HL-60 (cell line): ENCODE data around the gene HOXD12.

Experiments used
- CTCF ChIP-seq: IDR thresholded peaks from one replicate; pipeline ENCODE4 v1.5.1; 2011; ENCODE audit warnings: low read length, control low read depth, inconsistent platforms; ENCODE audit not compliant: insufficient read depth
- GABPA ChIP-seq: IDR thresholded peaks from 2 replicates; pipeline ENCODE4 v1.6.1; 2012; ENCODE audit warnings: low read depth
- POLR2AphosphoS5 ChIP-seq: IDR thresholded peaks from 2 replicates; pipeline ENCODE4 v1.6.1; 2012; ENCODE audit warnings: low read depth
- REST ChIP-seq: IDR thresholded peaks from 2 replicates; pipeline ENCODE4 v1.6.1; 2012; ENCODE audit warnings: low read depth; ENCODE audit not compliant: insufficient replicate concordance

GRCh38 chr2:176139661-176140512, 40.3 kb downstream of the HOXD12 start:
- TF ChIP-seq CTCF (no peak), POLR2AphosphoS5 (no peak), GABPA (no peak), REST (no peak)
